Measurements from ENCODE around the gene ATP6V1F.

- TF ChIP-seq POLR2A (IDR thresholded peaks at IDR 0.05) (no peak), CTCF (IDR thresholded peaks at IDR 0.05) (no peak), POLR2AphosphoS5 (IDR thresholded peaks at IDR 0.05) (no peak)
These were observed 15.8 kb downstream of the ATP6V1F start for GRCh38 chr7:128878226-128879105.

Data from gastroesophageal sphincter (tissue), 3 donors.